HPDE6-E6E7 (cell line): ENCODE data around the gene PTPRF.

Experiments used
- DNase-seq: peaks from one replicate; pipeline ENCODE4 v3.0.0; 2011; ENCODE audit warnings: missing footprints; ENCODE audit errors: extremely low spot score

Gene PTPRF

DNA sequence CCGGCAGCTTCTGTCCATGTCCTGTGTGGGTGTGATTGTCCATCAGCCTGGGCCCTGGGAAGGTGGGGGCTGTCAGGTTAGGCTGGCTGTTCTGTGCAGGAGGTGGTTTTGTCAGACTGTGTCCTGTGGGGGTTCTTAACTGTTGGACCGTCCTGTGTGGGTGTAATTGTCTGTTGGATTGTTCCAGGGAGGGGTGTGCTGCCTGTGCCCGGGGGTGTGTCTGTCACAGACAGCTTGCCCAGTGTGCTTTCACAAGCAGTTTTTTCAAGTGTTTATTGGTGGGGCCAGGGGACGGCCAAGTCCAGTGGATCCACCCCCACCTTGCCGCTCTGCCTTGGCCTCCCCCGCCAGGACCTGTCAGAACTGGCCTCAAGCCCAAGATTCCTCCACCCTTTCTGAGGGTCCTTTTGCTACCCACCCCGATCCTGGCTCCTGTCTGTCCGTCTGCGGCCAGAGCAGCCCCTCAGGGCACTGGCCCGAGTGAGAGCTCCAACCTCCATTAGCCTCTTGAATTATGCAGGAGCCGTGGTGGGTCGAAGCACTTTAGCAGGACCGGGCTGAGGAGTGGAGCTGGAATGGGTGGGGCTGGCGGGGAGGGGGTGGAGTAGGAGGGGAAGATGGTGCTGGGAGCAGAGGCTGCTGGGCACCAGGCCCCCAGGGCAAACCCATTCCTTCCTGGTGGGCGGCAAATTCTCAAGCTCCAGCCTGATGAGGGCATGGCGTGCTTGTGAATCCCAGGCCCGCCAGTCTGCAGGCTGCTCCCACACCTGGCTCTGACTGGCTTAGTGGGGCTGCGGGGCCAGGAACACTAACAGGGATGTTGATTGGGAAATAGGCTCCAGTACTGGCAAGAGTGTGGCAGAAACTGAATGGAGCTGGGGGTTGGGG lies 47.2 kb downstream of the PTPRF start:
- DNase-seq, result no peak

DNA sequence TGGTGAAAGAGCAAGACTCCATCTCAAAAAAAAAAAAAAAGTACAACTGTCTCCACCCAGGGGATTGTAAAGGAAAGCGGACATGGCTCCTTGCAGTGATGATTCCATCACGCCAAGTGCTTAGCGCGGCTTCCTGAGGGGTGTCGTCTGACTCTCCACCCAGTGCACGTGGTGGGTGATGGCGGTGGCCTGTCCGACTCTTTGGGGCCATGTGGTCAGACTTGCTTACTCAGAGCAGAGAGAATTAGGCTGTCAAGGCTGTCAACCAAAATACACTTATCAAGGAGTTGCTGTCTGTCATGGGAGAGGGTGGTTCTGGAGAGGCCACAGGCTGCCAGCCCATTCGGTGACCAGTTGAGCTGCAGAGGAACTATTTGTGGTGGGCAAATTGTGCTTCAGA lies 49.4 kb downstream of the PTPRF start:
- DNase-seq, result no peak

DNA sequence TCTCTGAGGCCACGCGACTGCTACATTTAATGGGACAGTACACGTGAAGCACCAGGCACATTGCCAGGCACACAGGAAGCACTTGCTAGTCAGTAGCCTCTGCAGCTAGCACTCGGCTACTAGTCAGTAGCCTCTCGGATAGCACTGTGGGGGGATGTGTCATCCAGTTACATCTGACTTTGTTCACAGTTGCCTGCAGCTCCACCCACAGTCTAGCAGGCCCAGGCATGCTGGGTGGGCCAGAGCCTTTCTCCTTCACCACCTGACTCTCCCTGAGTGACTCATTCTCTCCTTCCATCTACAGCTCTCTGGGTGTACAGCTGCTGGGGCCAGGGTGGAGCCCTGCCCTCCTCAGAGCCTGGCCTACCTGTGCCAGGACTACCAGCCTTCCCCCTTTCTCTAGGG lies 51.5 kb downstream of the PTPRF start:
- DNase-seq, result peak; percentile 99

DNA sequence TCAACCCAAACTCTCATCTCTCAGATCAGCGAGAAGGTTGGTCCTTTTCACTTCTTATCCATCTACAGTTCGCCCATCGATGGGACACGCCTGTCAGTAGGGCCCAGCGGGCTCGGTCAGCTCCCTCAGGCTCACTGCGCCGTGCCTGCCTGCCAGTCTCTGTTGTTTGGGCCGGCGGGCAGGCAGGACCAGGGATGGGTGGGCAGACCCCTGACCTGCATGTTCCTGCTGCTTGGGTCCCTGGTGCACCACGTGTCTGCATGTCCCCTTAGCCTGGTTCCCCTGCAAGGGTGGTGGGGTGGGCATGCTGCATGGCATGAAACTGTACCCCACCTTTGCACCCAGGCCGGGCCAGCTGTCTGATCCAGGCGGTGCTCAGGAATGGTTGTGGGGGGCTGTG lies 52.4 kb downstream of the PTPRF start:
- no peak for DNase-seq

DNA sequence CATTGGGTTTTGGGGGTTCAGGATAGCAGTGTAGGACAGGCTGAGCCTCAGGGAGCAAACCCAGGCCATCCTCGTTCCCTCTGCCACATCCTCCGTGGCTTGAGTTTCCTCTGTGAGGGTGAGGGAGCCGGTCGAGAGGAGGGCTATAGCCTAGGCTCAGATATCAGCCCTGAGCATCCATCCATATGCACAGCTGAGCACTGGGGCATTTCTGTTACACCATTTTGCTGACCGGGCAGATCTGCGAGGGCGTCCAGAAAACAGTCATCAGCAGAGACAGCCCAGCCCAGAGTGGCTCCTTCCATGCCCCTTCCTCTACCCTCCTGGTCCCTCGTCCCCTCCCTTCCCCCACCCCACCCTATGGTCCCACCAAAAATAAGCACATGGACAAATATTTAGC lies 53.5 kb downstream of the PTPRF start:
- no peak for DNase-seq

DNA sequence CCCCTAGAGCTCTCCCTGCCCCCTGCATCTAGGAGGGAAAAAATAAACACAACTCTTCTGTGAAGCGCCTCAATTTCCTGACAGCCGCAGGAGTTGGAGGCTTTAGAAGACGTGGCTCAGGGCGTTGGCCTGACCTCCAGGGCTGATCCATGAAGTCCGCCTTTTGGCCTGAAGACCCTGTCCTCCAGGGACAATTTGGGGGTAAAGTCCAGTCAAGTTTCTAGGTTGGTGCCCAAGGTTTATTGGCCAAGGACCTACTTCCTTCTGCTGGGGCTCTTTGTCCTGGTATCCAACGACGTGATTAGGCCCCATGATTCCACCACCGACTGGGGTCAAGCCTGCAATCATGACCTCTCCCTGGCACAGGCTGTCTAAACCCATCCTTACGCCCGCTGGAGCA lies 54.9 kb downstream of the PTPRF start:
- DNase-seq, result no peak

DNA sequence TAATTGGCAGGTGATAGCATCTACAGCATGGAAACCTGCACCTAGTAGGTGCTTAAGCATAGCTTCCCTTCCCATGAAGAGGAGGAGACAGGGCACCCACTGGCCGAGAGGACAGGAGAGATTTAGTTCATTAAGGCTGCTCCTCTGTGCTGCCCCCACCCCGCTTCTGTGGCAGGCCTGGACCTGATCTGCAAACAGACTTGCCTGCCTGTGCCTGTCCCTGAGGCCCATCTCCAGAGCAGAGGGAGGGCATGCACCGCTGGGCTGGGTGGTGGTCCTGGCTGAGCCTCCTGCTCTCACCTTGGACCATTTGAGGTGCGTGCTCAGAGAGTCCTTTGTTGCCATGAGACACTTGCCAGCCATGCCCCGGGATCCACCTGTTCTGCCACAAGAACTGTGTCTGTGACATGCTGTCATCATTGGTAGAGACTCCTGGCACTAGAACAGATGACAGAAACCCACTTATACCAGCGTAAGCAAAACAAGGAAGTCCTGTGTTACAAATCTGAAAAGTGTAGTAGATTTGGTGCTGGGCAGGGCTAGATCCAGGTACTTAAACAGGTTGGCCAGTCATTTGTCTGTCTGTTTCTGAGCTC lies 55.6 kb downstream of the PTPRF start:
- DNase-seq, result no peak

DNA sequence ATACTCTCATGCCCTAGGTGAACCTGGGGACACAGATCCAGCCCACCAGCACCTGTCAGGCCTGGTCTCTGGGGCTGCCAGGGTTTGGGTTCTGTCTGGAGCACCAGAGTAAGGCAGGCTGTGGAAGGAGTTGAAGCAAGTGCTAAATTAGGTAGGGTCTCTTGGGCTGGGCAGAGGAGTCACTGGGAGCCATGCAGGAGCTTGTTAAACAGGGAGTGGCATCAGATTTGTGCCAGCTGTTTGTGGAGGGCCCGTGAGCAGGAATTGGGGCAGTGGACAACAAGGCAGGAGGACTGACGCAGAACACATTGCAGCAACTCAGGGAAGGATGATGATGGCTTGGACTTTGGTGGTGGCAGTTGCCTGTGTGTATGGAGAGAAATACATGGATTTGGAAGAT lies 56.3 kb downstream of the PTPRF start:
- no peak for DNase-seq

DNA sequence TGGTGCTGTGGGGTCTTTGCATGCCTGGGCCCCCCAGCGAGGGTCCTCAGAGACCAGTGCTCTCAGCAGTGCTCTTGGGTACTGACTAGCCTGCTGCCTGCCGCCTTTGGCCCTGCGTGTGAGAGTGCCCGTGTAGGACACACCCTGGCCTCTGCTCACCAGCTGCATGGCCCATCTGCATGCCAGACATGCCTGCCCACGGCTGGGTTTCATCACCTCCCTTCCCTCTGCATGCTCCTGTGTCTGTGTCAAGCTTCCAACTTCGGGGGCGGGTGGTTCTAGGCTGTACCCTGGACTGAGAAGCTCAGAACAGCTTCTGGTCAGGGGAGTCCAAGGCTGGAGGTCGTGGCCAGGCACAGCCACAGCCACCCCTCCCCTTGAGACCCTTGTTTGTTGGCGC lies 56.9 kb downstream of the PTPRF start:
- DNase-seq, result no peak

DNA sequence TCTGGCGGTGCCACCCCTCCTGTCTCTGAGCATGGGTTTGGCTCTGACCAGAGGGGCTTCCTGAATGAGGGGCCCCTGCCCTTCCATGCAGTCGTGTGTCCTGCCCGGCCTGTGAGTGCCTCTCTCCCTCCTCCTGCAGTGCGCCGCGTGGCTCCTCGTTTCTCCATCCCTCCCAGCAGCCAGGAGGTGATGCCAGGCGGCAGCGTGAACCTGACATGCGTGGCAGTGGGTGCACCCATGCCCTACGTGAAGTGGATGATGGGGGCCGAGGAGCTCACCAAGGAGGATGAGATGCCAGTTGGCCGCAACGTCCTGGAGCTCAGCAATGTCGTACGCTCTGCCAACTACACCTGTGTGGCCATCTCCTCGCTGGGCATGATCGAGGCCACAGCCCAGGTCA lies 57.9 kb downstream of the PTPRF start:
- DNase-seq, result no peak

DNA sequence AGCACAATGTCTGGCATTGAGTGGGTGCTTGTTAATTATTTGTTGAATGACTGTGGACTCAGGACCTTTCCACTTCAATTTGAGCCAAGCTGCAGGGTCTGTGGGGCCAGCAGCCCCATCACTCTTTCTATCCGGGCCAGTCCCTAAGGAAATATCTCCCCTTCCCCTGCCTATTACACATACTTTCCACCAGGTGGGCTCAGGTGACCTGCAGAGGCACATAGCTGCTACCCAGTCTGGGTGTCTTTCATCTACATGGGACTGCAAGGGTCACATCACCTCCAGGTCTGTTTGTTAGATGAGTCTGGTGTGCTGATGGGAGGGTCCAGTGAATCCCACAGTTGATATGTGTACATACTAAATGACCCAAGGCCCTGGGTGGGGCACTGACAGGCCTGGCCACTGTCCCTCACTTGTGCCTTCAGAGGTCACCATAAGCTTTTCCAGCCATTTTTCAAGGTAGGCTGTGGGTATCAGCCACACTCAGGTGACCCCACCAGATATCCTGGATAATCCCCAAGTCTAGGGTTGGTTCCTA lies 59.8 kb downstream of the PTPRF start:
- DNase-seq, result no peak

DNA sequence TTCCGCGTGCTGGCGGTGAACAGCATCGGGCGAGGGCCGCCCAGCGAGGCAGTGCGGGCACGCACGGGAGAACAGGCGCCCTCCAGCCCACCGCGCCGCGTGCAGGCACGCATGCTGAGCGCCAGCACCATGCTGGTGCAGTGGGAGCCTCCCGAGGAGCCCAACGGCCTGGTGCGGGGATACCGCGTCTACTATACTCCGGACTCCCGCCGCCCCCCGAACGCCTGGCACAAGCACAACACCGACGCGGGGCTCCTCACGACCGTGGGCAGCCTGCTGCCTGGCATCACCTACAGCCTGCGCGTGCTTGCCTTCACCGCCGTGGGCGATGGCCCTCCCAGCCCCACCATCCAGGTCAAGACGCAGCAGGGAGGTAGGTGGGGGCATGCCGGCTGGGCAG lies 60.5 kb downstream of the PTPRF start:
- DNase-seq, result no peak

DNA sequence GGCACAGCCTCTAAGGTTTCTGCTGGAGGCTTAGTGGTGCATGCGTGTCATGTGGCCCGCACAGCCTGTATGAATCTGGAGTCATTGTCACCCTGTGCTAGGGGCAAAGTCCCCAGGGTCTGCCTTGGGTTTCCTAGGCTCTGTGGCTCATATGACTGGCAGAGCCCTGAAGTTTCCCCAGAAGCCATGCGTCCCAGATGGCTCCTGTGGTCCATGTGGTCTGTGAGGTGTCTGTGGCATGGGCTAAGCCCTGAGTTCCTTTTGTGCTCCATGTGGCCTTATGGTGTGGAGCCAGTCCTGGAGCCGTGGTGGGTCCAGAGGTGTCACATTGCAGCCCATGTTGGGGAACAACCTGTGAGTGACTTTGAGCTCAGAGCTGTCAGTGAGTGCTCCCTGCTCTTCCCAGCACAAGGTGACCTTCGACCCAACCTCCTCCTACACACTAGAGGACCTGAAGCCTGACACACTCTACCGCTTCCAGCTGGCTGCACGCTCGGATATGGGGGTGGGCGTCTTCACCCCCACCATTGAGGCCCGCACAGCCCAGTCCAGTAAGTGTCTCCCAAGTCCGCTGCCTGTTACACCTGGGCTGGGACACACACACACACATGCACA lies 61.5 kb downstream of the PTPRF start:
- DNase-seq, result no peak

DNA sequence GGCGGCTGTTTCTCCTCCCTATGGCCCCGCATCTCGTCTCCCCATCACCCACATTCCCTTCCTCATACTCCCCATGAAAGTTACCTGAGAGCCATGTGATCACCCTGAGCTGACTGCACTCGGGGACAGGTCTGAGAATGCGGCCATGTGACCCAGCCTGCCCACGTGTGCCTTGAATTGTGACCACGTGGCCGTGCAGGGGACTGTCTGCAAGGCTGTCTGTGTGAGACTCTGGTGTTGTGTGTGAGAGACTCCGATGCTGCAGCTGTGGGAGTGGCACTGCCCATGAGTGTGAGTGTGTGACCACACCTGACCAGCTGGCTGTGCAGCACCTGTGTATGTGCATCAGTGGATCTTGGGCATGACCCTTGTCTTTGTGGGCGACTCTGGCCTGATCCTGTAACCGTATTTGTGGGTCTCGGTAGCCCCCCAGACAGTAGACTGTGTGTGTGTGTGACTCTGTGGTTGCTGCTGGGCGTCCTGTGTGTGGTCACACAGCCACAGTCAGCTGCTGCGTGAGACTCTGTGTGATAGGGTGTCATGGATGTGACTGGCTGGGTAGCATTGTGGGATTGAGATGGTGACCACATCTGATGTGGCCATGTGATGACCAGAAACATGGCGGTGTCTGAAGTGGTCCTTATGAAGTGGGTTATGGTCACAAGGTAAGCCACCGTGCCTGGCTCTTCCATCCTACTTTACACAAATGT lies 62.4 kb downstream of the PTPRF start:
- DNase-seq, result no peak

DNA sequence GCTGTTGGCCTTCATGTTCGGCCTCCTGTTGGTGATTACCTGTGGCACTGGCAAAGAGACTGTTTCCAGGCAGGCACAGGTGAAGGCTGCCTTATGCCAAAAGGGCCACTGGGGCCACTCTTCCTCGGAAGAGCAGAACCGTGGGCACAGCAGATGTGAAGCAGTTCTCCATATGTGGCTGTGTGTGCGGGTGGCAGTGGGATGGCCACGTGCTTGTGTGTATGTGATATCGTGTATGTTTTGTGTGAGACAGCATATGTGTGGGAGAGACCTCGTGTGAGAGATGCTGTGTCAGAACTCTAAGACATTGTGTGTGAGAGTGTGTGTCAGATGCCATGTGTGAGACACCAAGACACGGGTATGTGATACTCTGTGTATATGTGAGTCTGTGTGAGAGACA lies 65.9 kb downstream of the PTPRF start:
- no peak for DNase-seq

DNA sequence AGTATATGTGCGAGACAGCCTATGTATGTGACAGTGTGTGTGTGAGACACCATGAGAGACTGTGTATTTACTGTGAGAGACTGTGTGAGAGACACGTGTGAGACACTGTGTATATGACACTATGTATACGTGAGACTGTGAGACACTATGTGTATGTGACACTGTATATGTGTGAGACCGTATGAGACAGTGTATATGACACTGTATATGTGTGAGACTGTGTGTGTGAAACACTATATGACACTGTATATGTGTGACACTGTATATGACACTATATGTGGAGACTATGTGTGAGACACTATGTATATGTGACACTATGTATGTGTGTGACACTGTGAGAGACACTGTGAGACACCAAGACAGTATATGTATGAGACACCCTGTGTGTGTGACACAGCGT lies 66.3 kb downstream of the PTPRF start:
- DNase-seq, result no peak

DNA sequence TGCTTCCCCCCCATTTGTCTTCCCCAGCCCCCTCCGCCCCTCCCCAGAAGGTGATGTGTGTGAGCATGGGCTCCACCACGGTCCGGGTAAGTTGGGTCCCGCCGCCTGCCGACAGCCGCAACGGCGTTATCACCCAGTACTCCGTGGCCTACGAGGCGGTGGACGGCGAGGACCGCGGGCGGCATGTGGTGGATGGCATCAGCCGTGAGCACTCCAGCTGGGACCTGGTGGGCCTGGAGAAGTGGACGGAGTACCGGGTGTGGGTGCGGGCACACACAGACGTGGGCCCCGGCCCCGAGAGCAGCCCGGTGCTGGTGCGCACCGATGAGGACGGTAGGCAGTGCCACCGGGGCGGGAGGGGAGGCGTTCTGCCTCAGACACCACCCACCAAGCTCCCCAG lies 67.0 kb downstream of the PTPRF start:
- DNase-seq, result no peak

DNA sequence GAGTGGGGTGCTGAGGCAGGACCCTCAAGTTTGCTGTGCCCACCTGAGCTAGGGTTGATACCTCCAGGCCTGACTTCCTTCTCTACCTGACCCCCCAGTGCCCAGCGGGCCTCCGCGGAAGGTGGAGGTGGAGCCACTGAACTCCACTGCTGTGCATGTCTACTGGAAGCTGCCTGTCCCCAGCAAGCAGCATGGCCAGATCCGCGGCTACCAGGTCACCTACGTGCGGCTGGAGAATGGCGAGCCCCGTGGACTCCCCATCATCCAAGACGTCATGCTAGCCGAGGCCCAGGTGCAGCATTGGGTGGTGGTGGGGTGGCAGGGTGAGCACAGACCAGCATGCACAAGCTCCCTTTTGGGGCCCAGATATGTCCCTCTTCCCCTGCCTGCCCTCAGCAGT lies 67.9 kb downstream of the PTPRF start:
- DNase-seq, result no peak

DNA sequence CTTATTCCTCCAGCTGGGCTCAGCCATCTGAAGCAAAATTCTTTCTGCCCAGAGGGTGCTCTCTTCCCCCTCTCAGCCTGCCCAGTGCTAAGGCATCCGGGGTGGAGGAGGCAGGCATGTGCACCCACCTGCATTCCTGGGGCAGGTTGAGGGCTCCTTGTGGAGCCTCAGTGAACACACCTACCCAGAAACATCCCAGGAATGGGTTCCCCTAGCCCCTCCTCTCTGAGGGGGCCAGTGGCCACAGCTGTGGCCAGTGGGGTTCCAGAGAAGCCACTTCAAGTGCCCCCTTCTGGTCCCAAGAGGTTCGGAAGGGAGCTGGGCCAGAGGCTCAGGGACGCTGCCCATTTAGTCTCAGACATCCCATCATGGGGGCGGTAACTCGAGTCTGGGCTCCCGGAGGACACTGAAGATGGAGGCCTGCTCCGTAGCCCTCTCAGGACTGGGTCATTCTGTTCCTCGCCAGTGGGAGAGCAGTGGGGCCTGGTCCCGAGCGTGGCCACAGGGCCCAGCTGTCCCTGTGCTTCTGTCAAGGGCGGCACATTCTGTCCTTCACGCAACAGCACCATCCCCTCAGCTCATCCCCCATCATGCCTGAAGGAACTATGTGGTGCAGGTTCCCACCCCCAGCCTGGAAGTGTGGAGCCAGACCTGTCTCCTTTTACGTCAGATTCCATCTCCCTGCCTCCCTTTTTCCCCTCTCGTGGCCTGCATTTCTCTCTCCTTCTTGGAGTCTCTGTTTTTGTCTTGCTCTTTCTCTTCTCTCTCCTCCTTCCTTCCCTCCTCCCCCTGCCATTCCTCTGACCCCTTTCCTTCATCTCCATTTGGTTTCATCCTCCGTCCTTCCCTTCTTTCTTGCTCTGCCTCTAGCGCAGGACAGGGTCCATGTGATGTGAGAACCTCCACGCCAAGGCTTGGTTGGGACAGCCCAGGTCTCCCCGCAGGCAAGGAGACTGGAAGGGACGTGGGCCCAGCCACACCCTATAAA lies 69.6 kb downstream of the PTPRF start:
- DNase-seq, result no peak

DNA sequence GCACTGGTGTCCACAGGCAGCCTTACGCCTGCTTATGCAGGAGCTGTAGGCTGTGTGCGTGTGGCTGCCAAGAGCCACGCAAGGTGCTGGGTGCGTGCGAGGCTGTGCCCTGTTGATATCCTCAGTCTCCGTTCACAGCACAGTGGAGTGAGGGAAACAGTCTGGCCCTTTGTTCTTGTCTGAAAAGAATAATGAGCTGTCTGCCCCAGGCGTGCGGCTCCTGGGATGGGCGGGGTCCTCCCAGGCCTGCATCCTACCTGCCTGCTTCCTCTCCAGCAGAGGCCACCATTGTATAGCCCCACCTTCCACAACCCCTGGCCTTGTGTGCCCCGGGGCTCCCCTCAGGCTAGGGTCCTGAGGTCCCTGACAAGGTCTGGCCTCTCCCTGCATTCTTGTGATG lies 72.3 kb downstream of the PTPRF start:
- DNase-seq, result no peak

DNA sequence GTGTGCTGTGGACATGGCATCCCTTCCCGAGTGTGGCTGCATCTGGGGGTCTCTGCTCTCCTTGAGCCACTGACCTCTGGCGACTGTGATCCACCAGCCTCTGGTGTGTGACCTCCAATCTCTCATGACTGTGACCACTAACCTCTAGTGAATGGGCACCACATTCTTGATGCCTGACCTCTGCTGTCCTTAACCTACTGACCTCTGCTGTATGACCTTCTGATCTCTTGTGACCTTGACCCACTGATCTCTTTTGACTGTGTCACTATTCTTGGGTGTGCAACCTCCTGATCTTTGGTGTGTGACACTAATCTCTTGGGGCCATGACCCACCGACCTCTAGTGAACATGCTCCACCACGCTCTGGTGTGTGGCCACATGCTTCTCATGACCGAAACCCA lies 73.5 kb downstream of the PTPRF start:
- no peak for DNase-seq
